Muscle of back (tissue), 13 donors: Measurements from ENCODE around the gene GNPDA1. TPM values are rescaled to one million over a fixed set of nuclear protein-coding genes. Genes with fewer than 3 reads are reported as not detected.
A peak's percentile ranks its signal among the peaks of the same experiment; 100 is the strongest.
"Not testable (repeated sequence)": the region's sequence is repeated elsewhere in the genome, so short reads cannot be mapped to it uniquely, and the experiment has no call there.

ENCODE experiments used
- DNase-seq, 3 donors: peaks; one replicate each; pipeline versions ENCODE4 v3.0.0 to v3.0.0-alpha.2; 2013
- long read RNA-seq, 9 donors: transcript quantifications; one replicate each; lab custom pipeline, GENCODE V29; 2026
- polyA plus RNA-seq, 10 donors: library from polyadenylated mRNA; unstranded; fragments of 120-200 nt; gene quantifications; one replicate each; pipeline ENCODE4 v1.2.1, GENCODE V29; 2013; ENCODE audit not compliant: insufficient read length in 10 of 10

The GNPDA1 gene
- 10 to 100 TPM; 18.0 to 25.1 (median 22.9) TPM for polyA plus RNA-seq
- long read RNA-seq, donor 1, transcript GNPDA1-201 (7 exons, 2,273 nt): major isoform, 6 of 8 reads
- long read RNA-seq, donor 1, partial matches to known transcripts: 0 of 8 reads
- long read RNA-seq, donor 1, other reads (novel, unspliced or antisense): 0 of 8 reads
- long read RNA-seq, donor 2, partial matches to known transcripts: 0 of 5 reads
- long read RNA-seq, donor 2, other reads (novel, unspliced or antisense): 0 of 5 reads
- long read RNA-seq, donor 3: 0 reads
- long read RNA-seq, donor 4, transcript GNPDA1-201 (7 exons, 2,273 nt): major isoform, 5 of 6 reads
- long read RNA-seq, donor 4, partial matches to known transcripts: 0 of 6 reads
- long read RNA-seq, donor 4, other reads (novel, unspliced or antisense): 0 of 6 reads
- long read RNA-seq, donor 5, transcript GNPDA1-201 (7 exons, 2,273 nt): major isoform, 13 of 15 reads
- long read RNA-seq, donor 5, partial matches to known transcripts: 0 of 15 reads
- long read RNA-seq, donor 5, other reads (novel, unspliced or antisense): 0 of 15 reads
- long read RNA-seq, donor 6, transcript GNPDA1-201 (7 exons, 2,273 nt): major isoform, 6 of 9 reads
- long read RNA-seq, donor 6, partial matches to known transcripts: 0 of 9 reads
- long read RNA-seq, donor 6, other reads (novel, unspliced or antisense): 0 of 9 reads
- long read RNA-seq, donor 7, partial matches to known transcripts: 0 of 4 reads
- long read RNA-seq, donor 7, other reads (novel, unspliced or antisense): 0 of 4 reads
- long read RNA-seq, donor 8, transcript GNPDA1-201 (7 exons, 2,273 nt): major isoform, 7 of 7 reads
- long read RNA-seq, donor 8, partial matches to known transcripts: 0 of 7 reads
- long read RNA-seq, donor 8, other reads (novel, unspliced or antisense): 0 of 7 reads
- long read RNA-seq, donor 9: 0 reads

DNA sequence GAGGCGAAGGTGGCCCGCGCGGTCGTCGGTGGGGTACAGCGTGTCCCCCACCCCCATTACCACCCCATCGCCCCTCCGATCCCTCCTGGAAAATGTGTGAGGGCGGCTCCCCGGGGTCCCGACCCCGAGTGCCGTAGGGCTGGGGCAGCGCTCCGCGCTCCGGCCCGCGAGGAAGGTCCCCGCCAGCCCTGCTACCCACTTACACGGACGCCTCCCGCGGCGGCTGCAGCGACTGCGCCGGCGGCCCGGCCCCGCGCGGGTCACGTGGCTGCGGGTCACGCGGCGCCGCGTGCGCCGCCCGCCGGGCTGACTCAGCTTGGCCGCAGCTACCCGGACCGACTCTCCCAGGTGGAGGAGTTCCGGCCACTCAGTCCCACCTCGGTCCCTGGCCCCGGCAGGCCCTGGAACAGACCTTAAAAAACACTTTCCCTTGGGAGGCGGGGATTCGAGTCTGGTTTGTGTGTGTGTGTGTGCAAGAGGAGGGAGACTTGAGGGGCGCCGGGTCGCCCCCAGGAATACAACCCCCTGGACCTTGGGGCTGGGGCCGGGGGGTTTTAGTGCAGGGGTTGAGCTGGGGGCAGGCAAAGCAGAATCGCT, at the start of gene GNPDA1:
GNPDA1 (minus strand) TSS at position 236 of the 597 bp plus-strand sequence. CDS start 992 bp downstream, outside the sequence.
- peak; percentile 69 to 91 (median 84) for DNase-seq

DNA sequence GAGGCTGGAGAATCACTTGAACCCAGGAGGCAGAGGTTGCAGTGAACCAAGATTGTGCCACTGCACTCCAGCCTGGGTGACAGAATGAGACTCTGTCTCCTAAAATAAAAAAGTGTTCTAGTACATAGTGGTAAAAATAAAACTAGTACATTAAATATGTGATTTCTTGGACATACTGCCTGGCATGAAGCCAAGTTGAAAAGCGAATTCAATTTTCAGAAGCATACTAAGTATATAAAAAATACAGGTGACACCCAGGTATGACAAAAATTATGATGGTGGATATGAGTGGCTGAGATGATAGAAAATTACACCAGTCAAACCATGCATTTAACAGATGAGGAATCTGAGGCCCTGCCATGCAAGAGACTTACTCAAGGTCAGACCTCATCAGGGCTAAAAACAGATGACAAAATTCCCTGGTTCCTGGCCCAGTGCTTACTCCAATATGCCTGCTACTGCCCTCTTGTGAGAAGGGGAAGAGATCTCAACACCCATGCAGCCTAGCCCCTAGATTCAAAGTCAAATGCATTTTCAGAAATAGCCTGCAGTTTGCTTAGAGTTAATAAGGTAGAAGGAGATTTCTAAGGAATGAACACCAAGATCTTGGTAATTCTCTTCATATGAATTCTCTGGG, 46.6 kb upstream of the GNPDA1 start:
- DNase-seq: peak in 1 of 3 donors; percentile 31

DNA sequence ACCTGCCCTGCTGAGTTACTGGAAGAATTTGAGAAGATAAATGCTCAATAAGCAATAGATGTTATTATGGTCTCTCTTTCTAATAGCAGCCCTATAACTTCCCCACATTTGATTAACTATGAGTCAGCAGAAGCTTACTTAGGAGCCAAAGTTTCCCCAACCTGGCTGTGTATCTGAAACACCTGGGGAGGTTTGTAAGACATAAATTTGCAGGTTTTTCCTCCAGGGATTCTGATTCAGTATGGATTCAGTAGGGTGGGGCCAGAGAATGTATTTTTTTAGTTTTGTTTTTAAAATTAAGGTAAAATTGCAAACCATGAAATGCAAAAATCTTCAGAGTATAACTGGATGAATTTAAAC, 44.9 kb upstream of the GNPDA1 start:
- DNase-seq: no peak

DNA sequence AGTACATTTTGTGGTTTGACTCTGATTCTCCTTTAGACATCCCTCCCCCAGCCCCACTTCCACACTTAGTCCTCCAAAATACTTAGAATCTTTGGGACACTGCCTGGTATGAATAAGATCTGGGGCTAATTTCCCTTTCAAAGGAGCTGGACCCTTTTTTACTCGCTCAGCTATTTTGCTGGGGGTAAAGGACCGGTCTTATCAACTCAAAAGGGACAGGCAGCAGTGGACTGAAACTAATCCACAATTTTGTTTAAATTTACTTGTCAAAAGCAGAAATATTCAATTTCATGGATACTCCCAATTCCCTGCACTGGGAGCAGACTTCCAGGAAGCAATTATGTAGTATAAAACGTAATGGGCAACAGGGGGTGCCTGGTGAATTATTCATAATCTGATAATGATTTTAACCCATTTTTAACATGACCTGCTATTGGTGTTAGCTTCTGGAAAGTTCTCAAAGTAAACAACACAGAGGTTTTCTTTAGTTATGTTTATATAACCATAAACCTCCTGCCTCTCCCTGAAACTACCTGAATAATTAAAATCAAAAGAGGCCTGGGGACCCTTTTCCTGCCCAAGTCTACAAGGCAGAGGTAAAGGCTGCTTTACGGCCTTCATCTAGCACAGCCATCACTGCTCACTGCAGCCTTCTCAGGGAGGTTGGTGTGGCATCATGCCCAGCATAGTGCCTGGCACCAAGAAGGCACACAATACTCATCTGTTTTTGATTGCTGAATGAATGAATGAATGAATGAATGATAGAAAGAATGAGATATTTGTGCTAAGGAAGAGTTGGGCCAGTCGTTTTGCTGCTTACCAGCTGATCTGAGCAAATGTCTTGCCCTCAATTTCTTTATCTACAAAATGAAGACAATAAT, 44.2 kb upstream of the GNPDA1 start:
- peak in 2 of 3 donors; percentile 40 to 58 for DNase-seq

DNA sequence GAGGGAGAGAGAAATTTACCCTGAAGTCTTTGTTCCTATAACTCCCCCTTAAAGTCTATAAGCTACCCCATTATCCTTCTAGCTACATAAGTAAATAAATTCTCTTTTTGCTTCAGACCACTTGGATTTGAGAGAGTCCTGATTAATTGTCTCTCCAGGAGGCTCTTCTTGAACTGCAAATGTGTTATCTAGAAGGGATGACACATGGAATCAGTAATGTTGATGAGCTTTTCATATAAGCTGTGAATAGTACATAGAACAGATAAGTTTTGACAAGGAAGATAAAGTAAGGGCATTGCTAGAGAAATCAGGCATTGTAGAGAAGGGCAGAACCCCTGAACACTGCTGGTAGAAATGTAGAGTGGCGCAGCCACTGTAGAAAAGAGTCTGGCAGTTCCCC, 42.5 kb upstream of the GNPDA1 start:
- no peak for DNase-seq

DNA sequence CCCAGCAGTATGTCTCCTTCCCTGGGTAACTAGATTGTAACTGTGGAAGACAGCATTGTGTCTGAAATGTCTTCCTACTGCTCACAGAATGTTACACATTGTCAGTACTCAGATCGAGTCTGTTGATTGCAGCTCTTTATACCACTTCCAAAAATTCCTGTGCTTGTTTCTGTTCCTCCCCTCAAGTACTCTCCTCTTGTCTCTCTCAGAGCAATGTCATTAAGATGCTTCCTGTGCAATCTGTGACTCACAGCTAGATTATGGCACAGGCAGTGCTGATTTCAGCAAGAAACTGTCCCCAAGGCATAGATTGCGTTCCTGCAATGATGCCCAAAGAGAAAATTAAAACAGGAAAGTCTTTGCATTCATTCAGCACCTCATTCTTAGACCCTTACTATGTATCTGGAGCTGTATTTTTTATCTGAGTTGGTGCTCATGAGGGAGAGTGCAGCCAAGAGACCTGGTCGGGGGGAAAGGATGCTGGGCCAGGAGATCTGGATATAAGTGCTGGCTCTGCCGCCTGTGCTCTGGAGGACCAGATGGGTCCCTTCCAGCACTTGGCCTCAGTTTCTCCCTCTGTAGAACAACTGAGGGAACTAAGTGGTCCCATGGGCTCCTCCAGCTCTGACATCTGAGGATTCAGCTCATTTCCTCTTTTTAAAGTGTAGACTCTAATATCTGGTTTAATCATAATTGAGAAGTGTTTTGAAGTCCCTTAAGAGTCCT, 40.8 kb upstream of the GNPDA1 start:
- DNase-seq: peak; percentile 67 to 87 (median 70)

DNA sequence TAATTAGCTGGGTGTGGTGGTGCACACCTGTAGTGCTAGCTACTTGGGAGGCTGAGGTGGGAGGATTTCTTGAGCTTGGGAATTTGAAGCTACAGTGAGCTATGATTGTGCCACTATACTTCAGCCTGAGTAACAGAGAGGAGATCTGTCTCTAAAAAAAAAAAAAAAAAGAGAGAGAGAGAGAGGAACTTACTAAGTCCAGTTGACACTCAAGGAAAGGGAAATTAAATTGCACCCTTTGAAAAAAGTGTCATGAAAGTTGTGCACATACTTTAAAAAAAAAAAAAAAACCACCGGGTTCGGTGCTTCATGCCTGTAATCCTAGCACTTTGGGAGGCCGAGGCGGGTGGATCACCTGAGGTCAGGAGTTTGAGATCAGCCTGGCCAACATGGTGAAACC, 39.2 kb upstream of the GNPDA1 start:
- not testable (repeated sequence) for DNase-seq

DNA sequence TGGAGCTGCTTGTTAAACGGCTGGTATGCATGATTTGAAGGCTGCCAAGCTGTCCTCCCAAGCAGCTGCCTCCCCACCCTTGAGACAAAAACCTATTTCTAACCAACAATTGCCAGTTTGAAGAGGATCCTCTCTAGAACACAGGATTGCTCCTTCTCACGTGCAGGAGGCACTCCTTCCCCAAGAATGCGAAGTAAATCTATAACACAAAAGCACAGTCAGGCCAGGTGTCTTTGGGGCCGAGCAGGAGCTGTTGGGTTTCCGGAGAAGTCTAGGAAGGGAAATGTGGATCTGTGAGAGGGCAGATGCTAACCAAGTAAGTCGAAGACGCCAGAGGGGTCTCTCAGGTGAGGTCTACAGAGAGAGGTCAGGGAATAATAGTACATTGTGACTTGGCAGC, 35.4 kb upstream of the GNPDA1 start:
- DNase-seq: no peak

DNA sequence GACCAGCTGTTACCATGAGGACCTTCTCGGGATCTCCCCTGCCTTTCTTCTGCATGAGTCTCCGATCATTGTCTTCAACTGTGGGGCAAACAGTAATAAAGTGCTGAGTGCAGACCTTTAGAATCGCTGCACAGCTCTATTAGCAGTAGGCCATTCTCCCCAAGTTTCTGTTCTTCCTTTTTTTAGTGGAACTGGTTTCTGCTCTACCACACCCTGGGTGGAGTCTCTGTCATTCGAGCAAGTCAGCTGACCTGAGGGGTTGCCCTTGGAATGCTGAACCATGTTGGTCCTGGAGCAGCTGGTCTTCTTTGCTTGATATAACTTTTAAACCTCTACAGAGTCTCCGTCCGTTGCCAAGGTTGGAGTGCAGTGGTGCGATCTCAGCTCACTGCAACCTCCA, 33.4 kb upstream of the GNPDA1 start:
- no peak for DNase-seq

DNA sequence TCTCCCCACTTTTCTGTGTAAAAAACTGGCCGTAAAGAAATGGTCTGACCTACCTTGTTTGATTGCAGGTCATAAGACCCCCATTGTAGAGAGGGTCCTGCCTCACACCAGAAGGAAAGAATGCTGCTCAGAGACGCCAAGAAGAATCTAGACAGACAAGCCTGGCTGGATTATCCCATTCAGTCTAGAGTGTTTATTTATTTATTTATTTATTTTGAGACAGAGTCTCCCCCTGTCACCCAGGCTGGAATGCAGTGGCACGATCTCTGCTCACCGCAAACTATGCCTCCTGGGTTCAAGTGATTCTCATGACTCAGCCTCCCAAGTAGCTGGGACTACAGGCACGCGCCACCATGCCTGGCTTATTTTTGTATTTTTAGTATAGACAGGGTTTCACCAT, 28.1 kb upstream of the GNPDA1 start:
- not testable (repeated sequence) for DNase-seq

DNA sequence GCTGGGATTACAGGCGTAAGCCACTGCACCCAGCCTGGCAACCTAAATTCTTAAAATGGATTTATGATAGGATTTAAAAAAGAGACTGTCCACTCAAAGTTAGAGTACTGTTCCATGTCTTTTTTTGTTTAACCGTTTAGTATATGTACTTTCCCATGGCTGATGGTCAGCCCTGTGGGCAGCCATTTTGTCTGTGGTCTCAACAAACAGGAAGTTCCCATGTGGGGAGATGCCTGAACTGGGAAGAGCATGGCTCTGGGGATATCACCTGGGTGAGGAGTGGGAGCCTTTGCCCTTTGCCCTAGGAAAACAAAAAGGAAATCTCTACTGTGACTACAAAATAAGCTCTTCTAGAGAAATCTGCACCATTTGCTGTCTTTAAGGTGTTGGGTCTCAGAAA, 27.5 kb upstream of the GNPDA1 start:
- no peak for DNase-seq

DNA sequence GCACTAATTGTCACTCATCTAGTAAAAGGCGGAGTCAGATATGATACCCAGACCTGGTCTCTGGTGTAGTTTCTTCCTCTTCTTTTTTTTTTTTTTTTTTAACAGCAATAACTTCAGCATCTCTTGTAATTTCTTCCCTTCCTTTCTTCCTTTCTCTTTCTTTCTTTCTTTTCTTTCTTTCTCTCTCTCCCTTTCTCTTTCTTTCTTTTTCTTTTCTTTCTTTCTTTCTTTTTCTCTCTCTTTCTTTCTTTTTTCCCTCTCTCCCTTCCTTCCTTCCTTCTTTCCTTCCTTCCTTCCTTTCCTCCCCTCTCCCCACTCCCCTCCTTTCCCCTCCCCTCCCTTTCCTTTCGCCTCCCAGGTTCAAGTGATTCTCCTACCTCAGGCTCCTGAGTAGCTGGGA, 25.9 kb upstream of the GNPDA1 start:
- no peak for DNase-seq

DNA sequence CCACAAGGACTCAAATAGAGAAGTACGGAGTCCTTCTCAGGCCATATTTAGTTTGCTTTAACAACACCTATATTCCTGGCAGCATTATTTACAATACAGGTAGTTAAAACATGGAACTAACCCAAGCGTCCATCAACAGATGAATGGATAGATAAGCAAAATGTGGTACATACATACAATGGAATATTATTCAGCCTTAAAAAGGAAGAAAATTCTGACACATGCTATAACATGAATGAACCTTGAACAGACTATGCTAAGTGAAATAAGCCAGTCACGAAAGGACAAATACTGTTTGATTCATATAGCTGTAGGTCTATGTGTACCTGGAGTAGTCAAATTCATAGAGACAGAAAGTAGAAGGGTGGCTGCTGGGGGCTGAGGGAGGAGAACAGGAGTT, 24.8 kb upstream of the GNPDA1 start:
- not testable (repeated sequence) for DNase-seq

DNA sequence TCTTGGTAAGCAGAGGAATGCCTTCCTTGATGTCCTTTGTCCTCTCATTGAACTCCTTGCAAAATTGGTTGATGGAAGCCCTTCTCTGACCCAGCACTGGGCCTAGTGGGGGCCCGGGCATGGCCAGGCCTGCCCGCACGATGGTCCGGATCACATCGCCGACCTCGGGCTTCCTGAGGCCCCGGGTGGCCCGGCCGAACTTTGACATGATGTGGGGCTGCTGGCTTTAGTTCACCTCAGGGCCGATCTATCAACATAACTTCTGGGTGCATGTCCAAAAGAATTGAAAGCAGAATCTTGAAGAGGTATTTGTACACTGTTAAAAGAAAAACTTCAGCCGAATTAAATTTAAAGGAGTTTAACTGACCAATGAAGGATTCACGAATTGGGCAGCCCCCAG, 24.1 kb upstream of the GNPDA1 start:
- DNase-seq: no peak

DNA sequence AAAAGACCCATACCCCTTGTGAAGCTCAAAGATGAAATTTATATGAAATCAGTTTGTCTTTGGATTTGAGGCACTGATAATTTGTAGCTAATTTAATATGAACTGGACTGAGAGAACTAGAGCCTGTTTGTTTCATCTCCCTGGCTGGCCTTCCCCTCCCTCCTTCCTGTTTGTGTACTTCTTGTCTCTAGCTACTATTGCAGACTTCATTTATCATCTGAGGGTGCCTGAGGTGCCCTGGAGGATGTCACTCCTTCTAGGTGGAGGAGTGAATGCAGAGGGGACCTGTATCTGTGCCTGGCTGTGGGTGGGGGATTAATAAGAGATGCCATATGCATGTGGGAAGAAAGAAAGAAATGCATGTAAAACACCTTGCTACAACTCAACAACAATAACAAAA, 22.2 kb upstream of the GNPDA1 start:
- DNase-seq: no peak

DNA sequence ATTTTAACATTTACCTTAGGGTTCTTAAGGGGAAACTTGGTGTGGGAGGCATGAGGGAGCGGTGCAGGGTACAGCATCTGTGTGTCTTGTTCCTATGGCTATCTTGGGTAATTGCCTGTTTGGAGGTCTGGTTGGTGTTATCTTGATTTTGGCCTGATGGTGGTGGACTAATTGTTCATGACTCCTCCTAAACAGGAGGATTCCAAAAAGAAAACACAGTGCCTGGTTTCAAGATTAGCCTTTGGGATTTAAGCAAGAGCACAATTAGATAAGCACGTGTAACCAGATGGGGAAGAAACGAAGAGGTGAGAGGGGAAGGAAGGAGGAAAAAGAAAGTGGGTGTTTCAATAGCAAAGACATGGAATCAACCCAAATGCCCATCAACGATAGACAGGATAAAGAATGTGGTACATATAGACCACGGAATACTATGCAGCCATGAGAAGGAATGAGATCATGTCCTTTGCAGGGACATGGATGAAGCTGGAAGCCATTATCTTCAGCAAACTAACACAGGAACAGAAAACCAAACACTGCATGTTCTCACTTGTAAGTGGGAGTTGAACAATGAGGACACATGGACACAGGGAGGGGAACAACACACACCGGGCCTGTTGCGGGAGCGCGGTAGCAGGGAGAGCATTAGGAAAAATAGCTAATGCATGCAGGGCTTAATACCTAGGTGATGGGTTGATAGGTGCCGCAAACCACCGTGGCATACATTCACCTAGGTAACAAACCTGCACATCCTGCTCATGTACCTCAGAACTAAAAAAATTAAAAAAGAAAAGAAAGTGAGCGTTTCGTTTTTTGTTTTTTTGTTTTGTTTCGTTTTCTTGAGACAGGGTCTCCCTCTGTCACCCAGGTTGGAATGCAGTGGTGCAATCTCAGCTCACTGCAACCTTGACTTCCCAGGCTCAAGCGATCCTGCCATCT, 21.1 kb upstream of the GNPDA1 start:
- DNase-seq: not testable (repeated sequence)

DNA sequence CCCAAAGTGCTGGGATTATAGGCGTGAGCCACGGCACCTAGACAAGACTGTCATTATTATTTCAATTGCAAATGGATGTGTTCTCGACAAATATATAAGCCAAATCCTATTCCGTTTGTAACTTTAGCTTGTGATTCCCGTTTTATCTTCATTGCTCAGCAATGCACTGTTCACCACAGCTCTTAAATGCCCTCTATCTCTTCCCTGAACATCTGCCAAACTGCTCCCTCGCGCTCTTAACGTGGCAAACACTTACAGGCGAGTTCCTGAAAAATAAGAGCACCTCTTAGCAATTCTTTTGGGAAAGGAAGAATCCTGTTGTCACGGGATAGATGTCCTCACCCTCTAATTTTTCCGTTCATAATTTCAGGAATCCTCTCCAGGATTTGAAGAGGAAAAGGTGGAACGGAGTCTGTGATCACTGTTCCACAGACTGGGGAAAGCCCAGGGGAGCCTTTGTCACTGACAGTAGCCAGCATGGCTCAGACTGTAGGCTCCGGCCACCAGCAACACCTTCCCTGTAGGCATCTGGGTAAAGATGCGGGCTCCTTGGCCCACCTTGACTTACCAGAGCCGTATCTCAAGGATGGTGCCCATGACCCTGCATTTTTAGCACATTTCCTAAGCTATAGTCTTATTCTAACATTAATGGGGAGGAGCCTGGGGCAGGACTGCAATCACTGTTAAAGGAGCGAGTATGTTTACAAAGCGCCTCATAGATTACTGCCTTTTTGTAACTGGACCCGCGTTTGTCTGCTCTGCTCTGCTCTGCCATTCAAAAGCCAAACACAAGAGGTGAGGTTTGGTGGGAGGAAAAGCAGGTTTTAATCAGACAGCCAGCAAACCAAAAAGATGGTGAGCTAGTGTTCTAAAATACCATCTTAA, 20.2 kb upstream of the GNPDA1 start:
- DNase-seq: no peak

DNA sequence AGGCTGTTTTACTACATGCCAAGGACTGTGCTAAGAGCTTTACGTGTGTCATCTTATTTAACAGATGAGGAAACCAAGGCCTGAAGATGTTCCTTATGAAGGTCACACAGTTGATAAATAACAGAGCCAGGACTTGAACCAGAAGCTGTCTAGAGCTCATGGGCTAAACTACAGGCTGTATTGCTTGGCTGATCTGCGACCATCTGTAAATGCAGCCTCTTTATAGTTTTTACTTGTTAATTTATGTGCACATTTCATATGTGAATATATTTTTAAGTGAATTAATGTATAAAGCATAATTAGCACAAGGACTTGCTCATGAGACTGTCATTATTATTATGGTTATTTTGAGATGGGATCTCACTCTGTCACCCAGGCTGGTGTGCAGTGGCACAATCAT, 19.3 kb upstream of the GNPDA1 start:
- DNase-seq: no peak
